ENCODE measurements around the gene NKX2-8.
A peak's percentile ranks its signal among the peaks of the same experiment; 100 is the strongest.

Gene NKX2-8

DNA sequence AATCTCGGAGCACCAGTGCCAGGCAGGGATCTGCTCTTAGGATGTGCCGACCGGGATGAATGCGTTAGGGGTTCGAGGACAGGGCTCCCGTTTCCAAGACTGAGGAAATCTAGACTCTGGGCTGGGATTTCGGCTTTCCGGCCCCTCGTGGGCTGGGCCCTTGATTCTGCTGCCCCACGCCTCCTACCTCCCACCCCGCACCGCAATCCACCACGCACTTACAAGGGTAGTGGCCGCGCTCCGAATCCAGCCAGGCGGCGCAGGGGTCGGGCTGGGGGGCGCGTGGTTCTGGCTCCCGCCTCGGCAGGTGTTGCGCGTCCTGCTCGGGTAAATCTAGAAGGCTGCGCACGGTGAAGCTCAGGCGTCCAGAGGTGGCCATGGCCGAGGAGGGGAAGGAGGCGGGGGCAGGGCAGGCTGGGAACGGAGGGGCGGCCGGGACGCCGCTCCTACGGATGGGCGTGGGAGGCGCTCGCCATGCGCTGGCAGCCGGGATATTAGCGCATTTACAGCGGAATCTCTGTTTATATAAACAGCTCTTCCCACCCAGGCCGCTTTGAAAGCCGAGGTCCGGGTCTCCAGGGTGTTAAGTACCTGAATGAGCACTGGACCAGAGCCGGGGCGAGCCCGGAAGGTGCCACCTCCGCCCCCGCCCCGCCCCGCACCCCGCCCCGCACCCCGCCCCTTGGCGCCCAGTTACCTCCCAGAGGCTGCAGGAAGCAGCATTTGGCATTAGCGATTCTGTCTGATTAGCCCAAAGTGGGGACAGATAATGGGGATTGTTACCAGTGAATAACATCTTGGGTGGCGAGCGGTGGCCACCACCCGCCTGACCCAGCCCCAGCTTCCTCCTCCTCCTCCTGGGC, at the start of gene NKX2-8:
Gene NKX2-8 (minus strand): TSS at position 604 of the 863 bp plus-strand sequence. CDS start 225 bp downstream, at position 379.
- Histone ChIP-seq H3K4me3 (peak within 1 kb of the TSS; percentile 71), H3K27ac (no peak within 1 kb of the TSS)
- DNase-seq (ENCODE audit: low spot score), result no peak
- TF ChIP-seq, protein P1, sequence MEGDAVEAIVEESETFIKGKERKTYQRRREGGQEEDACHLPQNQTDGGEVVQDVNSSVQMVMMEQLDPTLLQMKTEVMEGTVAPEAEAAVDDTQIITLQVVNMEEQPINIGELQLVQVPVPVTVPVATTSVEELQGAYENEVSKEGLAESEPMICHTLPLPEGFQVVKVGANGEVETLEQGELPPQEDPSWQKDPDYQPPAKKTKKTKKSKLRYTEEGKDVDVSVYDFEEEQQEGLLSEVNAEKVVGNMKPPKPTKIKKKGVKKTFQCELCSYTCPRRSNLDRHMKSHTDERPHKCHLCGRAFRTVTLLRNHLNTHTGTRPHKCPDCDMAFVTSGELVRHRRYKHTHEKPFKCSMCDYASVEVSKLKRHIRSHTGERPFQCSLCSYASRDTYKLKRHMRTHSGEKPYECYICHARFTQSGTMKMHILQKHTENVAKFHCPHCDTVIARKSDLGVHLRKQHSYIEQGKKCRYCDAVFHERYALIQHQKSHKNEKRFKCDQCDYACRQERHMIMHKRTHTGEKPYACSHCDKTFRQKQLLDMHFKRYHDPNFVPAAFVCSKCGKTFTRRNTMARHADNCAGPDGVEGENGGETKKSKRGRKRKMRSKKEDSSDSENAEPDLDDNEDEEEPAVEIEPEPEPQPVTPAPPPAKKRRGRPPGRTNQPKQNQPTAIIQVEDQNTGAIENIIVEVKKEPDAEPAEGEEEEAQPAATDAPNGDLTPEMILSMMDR (IDR thresholded peaks at IDR 0.05), result no peak

DNA sequence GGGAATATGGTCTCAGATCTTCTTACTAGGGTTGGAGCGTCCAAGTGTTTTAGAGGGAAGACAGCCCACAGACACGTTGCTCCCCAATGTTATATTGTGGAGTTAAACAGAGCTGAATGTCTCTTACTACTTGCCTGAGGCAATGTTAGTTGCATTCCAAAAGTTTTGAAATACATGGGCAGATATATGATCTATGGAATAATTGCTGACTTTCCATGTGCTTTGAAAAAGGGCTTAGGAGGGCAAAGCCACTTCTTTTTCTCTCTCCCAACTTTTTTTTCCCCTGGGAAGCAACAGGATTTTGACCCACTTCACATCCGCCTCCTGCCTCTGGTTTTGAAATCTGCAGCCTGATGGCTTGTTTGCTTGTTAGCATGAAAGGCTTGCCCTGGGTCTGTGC, 45.6 kb upstream of the NKX2-8 start:
- TF ChIP-seq, protein P1 (IDR thresholded peaks at IDR 0.05), result no peak
- no peak for DNase-seq (ENCODE audit: low spot score)
- H3K4me3 ChIP-seq, result no peak overlapping the region
- H3K27ac ChIP-seq, result no peak overlapping the region

DNA sequence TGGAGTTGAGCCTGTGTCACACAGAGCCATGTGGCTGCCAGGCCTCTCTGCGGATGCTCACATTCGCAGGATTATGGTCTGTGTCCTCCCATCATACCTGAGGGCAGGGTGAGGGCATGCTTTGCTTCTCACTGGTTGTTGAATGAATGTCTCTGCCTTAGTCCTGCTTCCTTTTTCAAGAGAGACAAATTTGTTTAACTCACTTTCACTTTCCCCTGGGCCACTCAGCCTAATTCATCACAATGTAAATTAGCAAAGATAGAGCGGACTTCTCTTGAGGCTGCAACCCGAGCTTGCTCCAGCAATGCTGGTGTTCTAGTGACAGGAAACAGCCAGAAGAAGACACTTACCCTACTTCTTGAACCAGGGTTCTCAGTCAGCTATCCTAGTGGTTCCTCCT, 43.7 kb upstream of the NKX2-8 start:
- H3K4me3 ChIP-seq, result no peak overlapping the region

GRCh38 chr14:36625436-36625835, 43.0 kb upstream of the NKX2-8 start:
- TF ChIP-seq, protein P1 (IDR thresholded peaks at IDR 0.05), result no peak
- H3K27ac ChIP-seq, result no peak overlapping the region
- no peak for DNase-seq (ENCODE audit: low spot score)
- H3K4me3 ChIP-seq, result no peak overlapping the region

More for the DNA sequence above, 43.7 kb upstream of the NKX2-8 start:
- TF ChIP-seq, protein P1 (IDR thresholded peaks at IDR 0.05), result no peak
- no peak overlapping the region for H3K27ac ChIP-seq
- DNase-seq (ENCODE audit: low spot score), result no peak

- DNase-seq (ENCODE audit: low spot score), result no peak
- TF ChIP-seq, protein P1 (IDR thresholded peaks at IDR 0.05), result no peak
- Histone ChIP-seq H3K4me3 (no peak overlapping the region), H3K27ac (no peak overlapping the region)
Observed at GRCh38 chr14:36625014-36625413, 42.6 kb upstream of the NKX2-8 start.

- DNase-seq (ENCODE audit: low spot score), result no peak
- H3K27ac ChIP-seq, result no peak overlapping the region
- H3K4me3 ChIP-seq, result no peak overlapping the region
- TF ChIP-seq, protein P1 (IDR thresholded peaks at IDR 0.05), result no peak
Observed at GRCh38 chr14:36619853-36620252, 37.4 kb upstream of the NKX2-8 start.

DNA sequence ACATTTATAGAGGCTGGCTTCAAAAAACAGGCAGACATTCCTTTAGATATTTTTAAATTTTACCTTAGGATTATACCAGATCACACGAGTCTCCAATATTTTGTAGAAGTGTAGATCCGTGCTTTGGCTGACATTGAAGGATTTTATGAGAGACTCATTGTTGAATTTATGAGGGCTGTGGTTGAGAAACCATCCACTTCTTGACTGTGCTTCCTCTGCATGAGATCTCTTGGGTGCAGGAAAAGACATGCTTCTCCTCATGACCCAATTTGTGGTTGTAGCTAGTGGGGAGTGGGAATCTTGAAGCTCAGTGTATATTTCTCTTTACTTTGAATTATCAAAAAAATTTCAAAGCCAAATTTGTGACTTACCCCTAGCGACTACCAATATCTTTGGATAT, 36.7 kb upstream of the NKX2-8 start:
- H3K27ac ChIP-seq, result no peak overlapping the region
- no peak for DNase-seq (ENCODE audit: low spot score)
- TF ChIP-seq, protein P1 (IDR thresholded peaks at IDR 0.05), result no peak
- no peak overlapping the region for H3K4me3 ChIP-seq

All from coronary artery (tissue), 2 donors.